Heart left ventricle (tissue), 16 donors: ENCODE measurements around the gene SERTAD4. TPM values are rescaled to one million over a fixed set of nuclear protein-coding genes. Genes with fewer than 3 reads are reported as not detected.
A peak's percentile ranks its signal among the peaks of the same experiment; 100 is the strongest.

ENCODE experiments used
- ATAC-seq, 4 donors: fragments of 200-7000 bp; cut with Tn5 transposase; one replicate each; pipeline ENCODE4 v1.9.1; 2020 to 2022; ENCODE audit warnings: moderate library complexity in 4 of 4, mild to moderate bottlenecking in 3 of 4, moderate number of reproducible peaks in 1 of 4
- DNase-seq, 5 donors: peaks; one replicate each; pipeline ENCODE4 v3.0.0-alpha.2; 2020
- H3K27ac ChIP-seq, 12 donors: fragments of 200-600 bp; sonication (generic) in 4 of 12; one replicate each; pipeline versions ENCODE4 v1.5.0 to v1.8.0; 2016 to 2022; ENCODE audit warnings: mild to moderate bottlenecking in 2 of 12
- H3K27me3 ChIP-seq, 9 donors: fragments of 200-600 bp; sonication (generic) in 2 of 9; one replicate each; pipeline versions ENCODE4 v1.5.1 to v1.8.0; 2016 to 2022; ENCODE audit warnings: mild to moderate bottlenecking in 3 of 9
- H3K36me3 ChIP-seq, 9 donors: fragments of 200-600 bp; sonication (generic) in 2 of 9; one replicate each; pipeline versions ENCODE4 v1.5.0 to v1.8.0; 2018 to 2022; ENCODE audit warnings: mild to moderate bottlenecking in 2 of 9
- H3K4me1 ChIP-seq, 12 donors: fragments of 200-600 bp; sonication (generic) in 4 of 12; one replicate each; pipeline versions ENCODE4 v1.5.0 to v1.8.0; 2016 to 2022; ENCODE audit warnings: mild to moderate bottlenecking in 3 of 12
- H3K4me3 ChIP-seq, 12 donors: fragments of 200-600 bp; sonication (generic) in 4 of 12; one replicate each; pipeline versions ENCODE4 v1.5.0 to v1.8.0; 2017 to 2022; ENCODE audit warnings: mild to moderate bottlenecking in 9 of 12, moderate library complexity in 4 of 12
- H3K9me3 ChIP-seq, 12 donors: fragments of 200-600 bp; sonication (generic) in 4 of 12; one replicate each; pipeline versions ENCODE4 v1.5.0 to v1.8.0; 2016 to 2022; ENCODE audit warnings: mild to moderate bottlenecking in 1 of 12
- CTCF ChIP-seq, 12 donors: fragments of 200-600 bp; sonication (generic) in 4 of 12; IDR thresholded peaks; one replicate each; pipeline versions ENCODE4 v1.5.0 to v1.8.0; 2018 to 2022; ENCODE audit warnings: antibody characterized with exemption in 12 of 12, mild to moderate bottlenecking in 5 of 12
- POLR2A ChIP-seq, 2 donors: fragments of 450-650 bp; IDR thresholded peaks; one replicate each; pipeline ENCODE4 v1.6.1; 2017; ENCODE audit warnings: antibody characterized with exemption in 2 of 2, mild to moderate bottlenecking in 2 of 2, moderate library complexity in 2 of 2
- WGBS, 4 donors: extraction: QIAGEN DNeasy Blood & Tissue Kit in 2 of 4; methylation state at CpG; one replicate each; pipeline versions ENCODE4 v1.1.5 to v1.1.7; 2013 to 2018; 5-methylcytosine and 5-hydroxymethylcytosine counted together
- intact Hi-C, 10 donors: fragments of 100-400 bp; cut with DNase I; formaldehyde crosslinking; loops; one replicate each; pipeline versions ENCODE4 v1.11.1 to v1.14.2; 2022
- polyA plus RNA-seq, 2 donors: library from polyadenylated mRNA; stranded (reverse); fragments of 200-250 nt; gene quantifications; one replicate each; pipeline ENCODE4 v1.2.3, GENCODE V29; 2013
- total RNA-seq, 9 donors: library from RNA; depleted of rRNA in 2 of 9; stranded (reverse); fragments of >200 nt in 2 of 9; fragmentation: NEBNext Ultra II Directional in 3 of 9; extraction: Animal tissue kit (Norgen Biotek cat#: 25700) in 3 of 9; gene quantifications; one replicate each; pipeline versions ENCODE4 v1.1.0 to v1.2.4, GENCODE V29; 2016 to 2023
- donor health status: ischemic (EF 13 %, LVEDD 7.1; RV severe dilation, severe dysfunction).
- donor health status: healthy with polysubstance abuse.
- donor health status: DM: no; HTN: yes; CAD: no.
- donor health status: DM: no; HTN: no; CAD: no.
- donor health status: ischemic (EF 25% LVEDD 6.9; RV normal size, moderate dysfunction).
- donor health status: ischemic (EF 25% LVEDD 5.7; RV mildly dilated, moderate dysfunction).
- donor health status: healthy.
- donor health status: DM: yes; HTN: yes; CAD: no.
- donor health status: ischemic (EF 35%, LVEDD 5.7; RV mildly dilated, moderate dysfunction).
- donor health status: nonischemic (EF 11% LVEDD 7.7; RV severe dilation, severe dysfunction).
- donor health status: DM: yes; HTN: yes; CAD: no.
- donor health status: PGD.
- donor health status: ischemic (EF 29% LVEDD 5.4; RV normal size, mild dysfunction).
- donor health status: nonischemic (EF 23%, LVEDD 6.1; RV moderate dilation, normal function).

SERTAD4 gene
- total and polyA plus RNA-seq, 11 donors: 0.95 to 4.7 (median 2.4) TPM

- H3K4me1 ChIP-seq: peaks cover 0 to 64% (median 20%) of the 10 kb centered on the region in 12 donors
- peaks cover 0 to 17% (median 0%) of the 10 kb centered on the region in 9 donors for H3K27me3 ChIP-seq
- no peaks in the 10 kb centered on the region for H3K9me3 ChIP-seq
- DNase-seq (no peak), ATAC-seq (no peak)
- intact Hi-C loops: loop anchor here in 6 of 10 donors (1.0 to 10.0 kb wide), 5 partner anchors 25 to 157 kb away; no protein-coding TSS in a partner anchor
- H3K4me3 ChIP-seq: peak overlapping the region in 7 of 12 donors; percentile 8 to 49 (median 34)
- TF ChIP-seq POLR2A (IDR thresholded peaks at IDR 0.05) (no peak), CTCF (IDR thresholded peaks at IDR 0.05) (no peak)
- 66 to 86% (median 77%) methylated on average over 6 to 8 of the region's 8 CpGs for WGBS, 4 donors
- peak overlapping the region in 10 of 12 donors; percentile 25 to 88 (median 69) for H3K27ac ChIP-seq
- H3K36me3 ChIP-seq: peaks cover 0 to 31% (median 0%) of the 10 kb centered on the region in 9 donors
Observed at GRCh38 chr1:210237981-210238380, 5.4 kb downstream of the SERTAD4 start.

DNA sequence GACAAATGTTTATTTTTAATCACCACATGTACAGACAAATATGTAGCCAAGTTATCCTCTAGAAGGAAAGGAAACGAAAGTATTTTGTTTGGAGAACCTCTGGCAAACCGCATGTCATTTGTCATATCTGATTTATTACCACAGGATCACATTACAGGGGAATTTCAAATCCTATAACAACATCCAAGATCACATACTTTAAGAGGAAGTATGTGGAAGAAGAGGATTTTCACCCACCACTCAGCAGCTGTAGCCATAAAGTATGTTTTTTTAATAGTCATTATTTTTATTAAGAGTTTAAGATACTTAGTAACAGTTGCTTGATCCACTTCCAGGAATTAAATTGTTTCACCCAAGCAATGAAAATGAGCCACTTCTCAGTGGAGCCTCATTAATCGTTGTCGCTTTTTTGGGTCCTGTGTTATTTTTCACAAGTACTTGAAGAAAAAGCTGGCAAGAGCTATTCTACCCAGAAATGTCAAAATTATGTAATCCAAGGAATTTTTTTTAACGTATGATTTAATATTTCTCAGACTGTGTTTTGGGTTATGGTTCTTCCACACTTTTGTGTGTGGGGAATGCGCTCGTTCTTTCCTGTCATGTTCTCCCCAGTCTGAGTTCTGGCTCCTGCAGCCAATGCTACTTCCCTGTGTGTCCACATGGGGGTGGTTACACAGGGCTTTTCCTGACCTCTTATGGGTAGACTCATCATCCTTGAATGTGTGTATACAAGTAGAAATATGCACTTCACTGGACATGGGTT lies 6.9 kb downstream of the SERTAD4 start:
- WGBS, 4 donors: 60 to 73% (median 70%) methylated on average over 7 of the region's 7 CpGs
- Histone ChIP-seq H3K9me3 (no peaks in the 10 kb centered on the region), H3K4me1 (peaks cover 0 to 66% (median 14%) of the 10 kb centered on the region in 12 donors), H3K4me3 (peak overlapping the region in 2 of 12 donors; percentile 0 to 49), H3K36me3 (peaks cover 0 to 38% (median 0%) of the 10 kb centered on the region in 9 donors), H3K27me3 (peaks cover 0 to 2% (median 0%) of the 10 kb centered on the region in 9 donors), H3K27ac (peak overlapping the region in 7 of 12 donors; percentile 0 to 82 (median 21))
- DNase-seq: peak in 1 of 5 donors; percentile 38
- TF ChIP-seq POLR2A (IDR thresholded peaks at IDR 0.05): no peak
- peak in 10 of 12 donors; percentile 12 to 55 (median 31) for TF ChIP-seq CTCF (IDR thresholded peaks at IDR 0.05)
- intact Hi-C loops: loop anchor here in 7 of 10 donors (5.0 to 10.0 kb wide), 4 partner anchors 53 to 155 kb away; no protein-coding TSS in a partner anchor
- no peak for ATAC-seq

- Histone ChIP-seq H3K4me1 (peaks cover 0 to 66% (median 14%) of the 10 kb centered on the region in 12 donors), H3K27me3 (no peaks in the 10 kb centered on the region), H3K27ac (peak overlapping the region in 1 of 12 donors; percentile 9), H3K9me3 (no peaks in the 10 kb centered on the region), H3K4me3 (no peak overlapping the region), H3K36me3 (peaks cover 0 to 38% (median 0%) of the 10 kb centered on the region in 9 donors)
- DNase-seq (no peak), ATAC-seq (no peak)
- TF ChIP-seq POLR2A (IDR thresholded peaks at IDR 0.05) (no peak), CTCF (IDR thresholded peaks at IDR 0.05) (no peak)
- intact Hi-C loops: loop anchor here in 1 of 10 donors (5.0 kb wide), 1 partner anchor 51 kb away; no protein-coding TSS in a partner anchor
- WGBS, 4 donors: 89 to 94% (median 91%) methylated on average over 5 of the region's 5 CpGs
Observed at GRCh38 chr1:210241121-210241520, 8.5 kb downstream of the SERTAD4 start.

- DNase-seq (no peak), ATAC-seq (peak in 1 of 4 donors; percentile 34)
- Histone ChIP-seq H3K36me3 (peaks cover 0 to 38% (median 0%) of the 10 kb centered on the region in 9 donors), H3K4me1 (peaks cover 0 to 34% (median 0%) of the 10 kb centered on the region in 12 donors), H3K27ac (no peak overlapping the region), H3K27me3 (peaks cover 0 to 11% (median 0%) of the 10 kb centered on the region in 9 donors), H3K4me3 (no peak overlapping the region), H3K9me3 (no peaks in the 10 kb centered on the region)
- WGBS, 4 donors: 87 to 95% (median 92%) methylated on average over 6 of the region's 6 CpGs
- TF ChIP-seq POLR2A (IDR thresholded peaks at IDR 0.05) (no peak), CTCF (IDR thresholded peaks at IDR 0.05) (no peak)
- intact Hi-C loops: loop anchor here in 1 of 10 donors (5.0 kb wide), 1 partner anchor 47 kb away; no protein-coding TSS in a partner anchor
Observed at GRCh38 chr1:210244746-210245367, 12.3 kb downstream of the SERTAD4 start.
